ENCODE measurements around the gene CLDN10.
A peak's percentile ranks its signal among the peaks of the same experiment; 100 is the strongest.

Gene CLDN10

DNA sequence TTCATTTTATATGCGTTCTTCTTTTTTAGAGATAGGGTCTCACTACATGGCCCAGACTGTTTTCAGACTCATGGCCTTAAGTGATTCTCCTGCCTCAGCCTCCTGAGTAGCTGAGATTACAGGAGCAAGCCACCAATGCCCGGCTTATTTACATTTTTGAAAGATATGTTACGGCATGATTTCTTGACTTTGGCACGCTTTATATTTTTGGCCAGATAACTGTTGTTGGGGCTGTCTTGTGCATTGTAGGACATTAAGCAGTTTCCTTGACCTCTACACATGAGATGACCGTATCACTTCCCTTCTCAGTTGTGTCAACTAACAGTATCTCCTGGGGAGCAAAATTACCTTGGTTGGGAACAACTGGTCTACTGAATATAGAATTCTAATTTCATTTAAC lies 28.9 kb upstream of the CLDN10 start:
- TF ChIP-seq MYC (IDR thresholded peaks at IDR 0.05; ENCODE audit: low read depth, low read length) (no peak), POLR2A (IDR thresholded peaks at IDR 0.05; ENCODE audit: extremely low read depth, insufficient read length) (no peak)
- TF ChIP-seq, protein P1, sequence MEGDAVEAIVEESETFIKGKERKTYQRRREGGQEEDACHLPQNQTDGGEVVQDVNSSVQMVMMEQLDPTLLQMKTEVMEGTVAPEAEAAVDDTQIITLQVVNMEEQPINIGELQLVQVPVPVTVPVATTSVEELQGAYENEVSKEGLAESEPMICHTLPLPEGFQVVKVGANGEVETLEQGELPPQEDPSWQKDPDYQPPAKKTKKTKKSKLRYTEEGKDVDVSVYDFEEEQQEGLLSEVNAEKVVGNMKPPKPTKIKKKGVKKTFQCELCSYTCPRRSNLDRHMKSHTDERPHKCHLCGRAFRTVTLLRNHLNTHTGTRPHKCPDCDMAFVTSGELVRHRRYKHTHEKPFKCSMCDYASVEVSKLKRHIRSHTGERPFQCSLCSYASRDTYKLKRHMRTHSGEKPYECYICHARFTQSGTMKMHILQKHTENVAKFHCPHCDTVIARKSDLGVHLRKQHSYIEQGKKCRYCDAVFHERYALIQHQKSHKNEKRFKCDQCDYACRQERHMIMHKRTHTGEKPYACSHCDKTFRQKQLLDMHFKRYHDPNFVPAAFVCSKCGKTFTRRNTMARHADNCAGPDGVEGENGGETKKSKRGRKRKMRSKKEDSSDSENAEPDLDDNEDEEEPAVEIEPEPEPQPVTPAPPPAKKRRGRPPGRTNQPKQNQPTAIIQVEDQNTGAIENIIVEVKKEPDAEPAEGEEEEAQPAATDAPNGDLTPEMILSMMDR (IDR thresholded peaks at IDR 0.05; ENCODE audit: low read depth, low read length), result no peak
- TF ChIP-seq, protein P2, sequence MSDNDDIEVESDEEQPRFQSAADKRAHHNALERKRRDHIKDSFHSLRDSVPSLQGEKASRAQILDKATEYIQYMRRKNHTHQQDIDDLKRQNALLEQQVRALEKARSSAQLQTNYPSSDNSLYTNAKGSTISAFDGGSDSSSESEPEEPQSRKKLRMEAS (IDR thresholded peaks at IDR 0.05; ENCODE audit: low read depth, low read length), result no peak
- no peak overlapping the region for H3K4me3 ChIP-seq (ENCODE audit: low read depth, low read length)
- DNase-seq (ENCODE audit: low read depth), result no peak

DNA sequence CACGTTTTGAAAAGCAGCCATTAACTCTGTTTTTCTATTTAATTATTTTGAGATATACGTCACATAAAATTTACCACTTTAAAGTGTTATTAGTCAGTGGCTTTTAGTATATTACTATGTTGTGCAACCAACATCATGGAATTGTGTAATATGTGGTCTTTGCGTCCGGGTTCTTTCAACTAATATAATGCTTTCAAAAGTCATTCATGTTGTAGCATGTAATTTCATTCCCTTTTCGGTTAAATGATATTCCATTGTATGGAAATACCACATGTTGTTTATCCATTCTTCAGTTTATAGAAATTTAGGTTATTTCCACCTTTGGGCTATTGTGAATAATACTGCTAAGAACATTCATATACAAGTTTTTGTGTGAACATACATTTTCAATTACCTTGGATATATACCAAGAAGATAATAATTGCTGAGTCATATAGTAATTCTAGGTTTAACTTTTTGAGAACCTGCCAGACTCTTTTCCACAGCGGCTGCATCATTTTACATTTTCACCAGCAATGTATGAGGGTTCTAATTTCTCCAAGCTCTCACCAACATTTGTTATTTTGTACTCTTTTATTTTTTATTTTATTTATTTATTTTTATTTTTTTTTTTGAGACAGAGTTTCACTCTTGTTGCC lies 28.1 kb upstream of the CLDN10 start:
- TF ChIP-seq MYC (IDR thresholded peaks at IDR 0.05; ENCODE audit: low read depth, low read length) (no peak), POLR2A (IDR thresholded peaks at IDR 0.05; ENCODE audit: extremely low read depth, insufficient read length) (no peak)
- TF ChIP-seq, protein P1 (IDR thresholded peaks at IDR 0.05; ENCODE audit: low read depth, low read length), result no peak
- TF ChIP-seq, protein P2 (IDR thresholded peaks at IDR 0.05; ENCODE audit: low read depth, low read length), result no peak
- H3K4me3 ChIP-seq (ENCODE audit: low read depth, low read length), result no peak overlapping the region
- DNase-seq (ENCODE audit: low read depth), result peak; percentile 68

DNA sequence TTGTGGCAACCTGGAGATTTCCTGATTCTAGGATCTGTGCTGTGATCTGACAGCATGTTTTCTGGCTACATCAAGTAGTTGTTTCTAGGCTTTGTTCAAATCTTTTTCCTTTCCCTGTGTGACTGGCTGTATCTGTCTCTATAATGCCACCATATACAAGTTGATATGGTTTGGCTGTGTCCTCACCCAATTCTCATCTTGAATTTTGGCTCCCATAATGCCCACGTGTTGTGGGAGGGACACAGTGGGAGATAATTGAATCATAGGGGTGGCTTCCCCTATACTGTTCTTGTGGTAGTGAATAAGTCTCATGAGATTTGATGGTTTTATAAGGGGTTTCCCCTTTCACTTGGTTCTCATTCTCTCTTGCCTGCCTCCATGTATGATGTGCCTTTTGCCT lies 24.6 kb upstream of the CLDN10 start:
- DNase-seq (ENCODE audit: low read depth), result no peak
- no peak overlapping the region for H3K4me3 ChIP-seq (ENCODE audit: low read depth, low read length)
- TF ChIP-seq MYC (IDR thresholded peaks at IDR 0.05; ENCODE audit: low read depth, low read length) (no peak), POLR2A (IDR thresholded peaks at IDR 0.05; ENCODE audit: extremely low read depth, insufficient read length) (no peak)
- TF ChIP-seq, protein P1 (IDR thresholded peaks at IDR 0.05; ENCODE audit: low read depth, low read length), result no peak
- TF ChIP-seq, protein P2 (IDR thresholded peaks at IDR 0.05; ENCODE audit: low read depth, low read length), result no peak

DNA sequence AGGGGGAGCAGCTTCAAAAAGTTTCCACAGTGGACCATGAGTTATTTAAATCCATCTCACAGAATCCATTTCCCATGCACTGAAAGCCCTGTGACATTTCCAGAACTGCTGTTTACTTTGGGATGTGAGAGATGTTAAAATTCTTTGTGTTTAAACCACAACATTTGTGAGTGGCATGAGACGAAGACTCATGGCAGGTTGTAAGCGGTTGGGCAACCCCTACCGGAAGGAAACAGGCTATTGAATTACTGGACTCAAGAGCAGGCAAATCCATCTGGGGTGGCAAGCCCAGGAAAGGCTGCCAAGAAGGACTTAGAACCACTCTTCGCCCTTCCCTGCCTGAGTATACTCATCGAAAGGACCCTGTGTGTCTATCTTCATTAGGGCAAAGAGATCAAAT lies 22.3 kb upstream of the CLDN10 start:
- TF ChIP-seq MYC (IDR thresholded peaks at IDR 0.05; ENCODE audit: low read depth, low read length), result peak; percentile 76; the same call in 1 of the 2 replicates
- TF ChIP-seq POLR2A (IDR thresholded peaks at IDR 0.05; ENCODE audit: extremely low read depth, insufficient read length), result no peak
- TF ChIP-seq, protein P2 (IDR thresholded peaks at IDR 0.05; ENCODE audit: low read depth, low read length), result peak; percentile 76
- TF ChIP-seq, protein P1 (IDR thresholded peaks at IDR 0.05; ENCODE audit: low read depth, low read length), result peak; percentile 2
- H3K4me3 ChIP-seq (ENCODE audit: low read depth, low read length), result no peak overlapping the region
- DNase-seq (ENCODE audit: low read depth), result peak; percentile 83

DNA sequence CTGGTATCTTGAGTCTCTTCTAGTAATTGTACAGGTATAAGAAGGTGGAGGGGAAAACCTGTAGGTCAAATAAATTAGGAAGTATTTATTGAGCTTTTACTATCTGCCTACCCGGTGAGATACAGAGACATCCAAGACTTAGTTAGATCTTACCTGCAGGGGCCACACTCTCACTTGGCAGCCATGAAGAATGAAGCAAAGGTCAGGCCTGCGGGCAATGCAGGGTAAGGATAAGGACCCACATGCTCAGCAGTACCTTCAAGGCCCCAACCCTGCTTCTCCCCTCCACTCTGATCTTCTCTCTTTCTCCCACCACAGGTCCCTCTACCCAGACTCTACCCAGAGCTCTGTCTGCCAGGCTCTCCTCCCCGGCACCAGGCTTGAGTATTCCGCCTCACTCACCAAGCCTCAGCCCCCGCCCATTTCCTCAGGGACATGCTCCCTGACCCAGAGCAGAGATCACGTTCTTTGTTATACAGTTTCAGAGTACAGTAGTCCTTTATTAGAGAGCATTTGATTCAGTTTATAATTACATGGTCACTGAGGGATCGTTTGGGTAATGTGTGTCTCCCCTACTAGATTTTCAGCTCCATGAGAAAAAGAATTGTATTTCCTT lies 18.9 kb upstream of the CLDN10 start:
- H3K4me3 ChIP-seq (ENCODE audit: low read depth, low read length), result no peak overlapping the region
- DNase-seq (ENCODE audit: low read depth), result no peak
- TF ChIP-seq POLR2A (IDR thresholded peaks at IDR 0.05; ENCODE audit: extremely low read depth, insufficient read length) (no peak), MYC (IDR thresholded peaks at IDR 0.05; ENCODE audit: low read depth, low read length) (no peak)
- TF ChIP-seq, protein P2 (IDR thresholded peaks at IDR 0.05; ENCODE audit: low read depth, low read length), result no peak
- TF ChIP-seq, protein P1 (IDR thresholded peaks at IDR 0.05; ENCODE audit: low read depth, low read length), result no peak

Data from NB4 (cell line).